Thyroid gland (tissue), 4 donors: ENCODE results near the gene APC2.

Experiments used
- CTCF ChIP-seq, 6 experiments: fragments of 200-600 bp in 3 of 6; fragments of 450-650 bp in 3 of 6; sonication (generic) in 3 of 6; IDR thresholded peaks; one replicate each; pipeline ENCODE4 v1.5.1; 2016 to 2019; ENCODE audit warnings: antibody characterized with exemption in 6 of 6, mild to moderate bottlenecking in 2 of 6, inconsistent platforms in 1 of 6, moderate library complexity in 1 of 6
- POLR2A ChIP-seq, 2 donors: fragments of 450-650 bp; IDR thresholded peaks; one replicate each; pipeline ENCODE4 v1.6.1; 2017; ENCODE audit warnings: antibody characterized with exemption in 2 of 2, mild to moderate bottlenecking in 2 of 2, moderate library complexity in 1 of 2

- TF ChIP-seq POLR2A (IDR thresholded peaks at IDR 0.05), result no peak
- no peak for TF ChIP-seq CTCF (IDR thresholded peaks at IDR 0.05)
These were observed 23.3 kb downstream of the APC2 start for GRCh38 chr19:1473085-1473851.
